Mesodermal cell (in vitro differentiated cells): ENCODE data around the gene PAX5.

Source experiments
- H3K27ac ChIP-seq: 2 replicates; pipeline ENCODE4 v1.7.0; 2013; ENCODE audit warnings: mild to moderate bottlenecking, low read depth, low read length, moderate library complexity; ENCODE audit not compliant: severe bottlenecking
- H3K36me3 ChIP-seq: 2 replicates; pipeline ENCODE4 v1.7.1; 2013; ENCODE audit warnings: mild to moderate bottlenecking, low read length, moderate library complexity; ENCODE audit not compliant: control insufficient read depth, insufficient read depth
- H3K4me1 ChIP-seq: one replicate; pipeline ENCODE4 v1.7.1; 2013; ENCODE audit warnings: mild to moderate bottlenecking, low read length; ENCODE audit not compliant: insufficient read depth, control insufficient read depth, poor library complexity, severe bottlenecking
- H3K4me3 ChIP-seq: 2 replicates; pipeline ENCODE4 v1.7.0; 2013; ENCODE audit warnings: low read length, control low read depth, mild to moderate bottlenecking; ENCODE audit not compliant: insufficient read depth, poor library complexity, severe bottlenecking; ENCODE audit errors: extremely low read depth
- H3K9me3 ChIP-seq: 2 replicates; pipeline ENCODE4 v1.7.1; 2013; ENCODE audit warnings: mild to moderate bottlenecking, low read length, moderate library complexity; ENCODE audit not compliant: control insufficient read depth
- WGBS, 2 experiments: methylation state at CpG; one replicate each; pipeline ENCODE4 v1.1.5; 2013; ENCODE audit warnings: missing lambda C conversion rate in 2 of 2; ENCODE audit not compliant: insufficient coverage in 2 of 2; 5-methylcytosine and 5-hydroxymethylcytosine counted together

Gene PAX5

GRCh38 chr9:36986468-36987408 lies 47.3 kb downstream of the PAX5 start:
- no peak overlapping the region for H3K27ac ChIP-seq
- no peaks in the 10 kb centered on the region for H3K36me3 ChIP-seq
- 1 to 3% methylated on average over 52 to 59 of the region's 65 CpGs for WGBS, 2 experiments
- H3K4me3 ChIP-seq = peak overlapping the region; percentile 16
- peaks cover 10% of the 10 kb centered on the region for H3K4me1 ChIP-seq
- H3K9me3 ChIP-seq = peaks cover 6% of the 10 kb centered on the region

GRCh38 chr9:36985769-36986467 lies 48.1 kb downstream of the PAX5 start:
- Histone ChIP-seq H3K9me3 (no peaks in the 10 kb centered on the region), H3K27ac (no peak overlapping the region), H3K36me3 (no peaks in the 10 kb centered on the region), H3K4me1 (peaks cover 9% of the 10 kb centered on the region), H3K4me3 (peak overlapping the region; percentile 16)
- WGBS, 2 experiments = 1 to 2% methylated on average over 45 to 65 of the region's 70 CpGs

GRCh38 chr9:36985061-36985768 lies 48.9 kb downstream of the PAX5 start:
- 25 to 26% methylated on average over 6 to 8 of the region's 15 CpGs for WGBS, 2 experiments
- no peak overlapping the region for H3K4me3 ChIP-seq
- H3K9me3 ChIP-seq = no peaks in the 10 kb centered on the region
- H3K27ac ChIP-seq = no peak overlapping the region
- H3K36me3 ChIP-seq = no peaks in the 10 kb centered on the region
- peaks cover 9% of the 10 kb centered on the region for H3K4me1 ChIP-seq

GRCh38 chr9:36980148-36980974 lies 53.7 kb downstream of the PAX5 start:
- no peak overlapping the region for H3K27ac ChIP-seq
- 38 to 61% methylated on average over 5 of the region's 7 CpGs for WGBS, 2 experiments
- no peaks in the 10 kb centered on the region for H3K9me3 ChIP-seq
- no peaks in the 10 kb centered on the region for H3K36me3 ChIP-seq
- H3K4me3 ChIP-seq = no peak overlapping the region
- H3K4me1 ChIP-seq = no peaks in the 10 kb centered on the region

GRCh38 chr9:36976371-36977030 lies 57.6 kb downstream of the PAX5 start:
- H3K9me3 ChIP-seq = no peaks in the 10 kb centered on the region
- no peaks in the 10 kb centered on the region for H3K36me3 ChIP-seq
- H3K27ac ChIP-seq = no peak overlapping the region
- no peaks in the 10 kb centered on the region for H3K4me1 ChIP-seq
- 70 to 77% methylated on average over 9 to 10 of the region's 10 CpGs for WGBS, 2 experiments
- no peak overlapping the region for H3K4me3 ChIP-seq

GRCh38 chr9:36974731-36975130 lies 59.3 kb downstream of the PAX5 start:
- Histone ChIP-seq H3K9me3 (no peaks in the 10 kb centered on the region), H3K27ac (no peak overlapping the region), H3K4me3 (no peak overlapping the region), H3K4me1 (no peaks in the 10 kb centered on the region), H3K36me3 (no peaks in the 10 kb centered on the region)
- 86 to 96% methylated on average over 3 to 6 of the region's 7 CpGs for WGBS, 2 experiments

- Histone ChIP-seq H3K9me3 (no peaks in the 10 kb centered on the region), H3K36me3 (no peaks in the 10 kb centered on the region), H3K4me3 (no peak overlapping the region), H3K4me1 (no peaks in the 10 kb centered on the region), H3K27ac (no peak overlapping the region)
- WGBS, 2 experiments = 75% methylated on average over 2 of the region's 4 CpGs; no CpG with 5 or more reads in 1 of the 2 experiments
Measured at GRCh38 chr9:36971935-36972488, 62.1 kb downstream of the PAX5 start.

GRCh38 chr9:36970007-36970888 lies 63.8 kb downstream of the PAX5 start:
- Histone ChIP-seq H3K9me3 (no peaks in the 10 kb centered on the region), H3K4me3 (no peak overlapping the region), H3K36me3 (no peaks in the 10 kb centered on the region), H3K27ac (no peak overlapping the region), H3K4me1 (no peaks in the 10 kb centered on the region)
- 76 to 79% methylated on average over 5 to 7 of the region's 9 CpGs for WGBS, 2 experiments

GRCh38 chr9:36969216-36969771 lies 64.8 kb downstream of the PAX5 start:
- H3K9me3 ChIP-seq = no peaks in the 10 kb centered on the region
- H3K36me3 ChIP-seq = no peaks in the 10 kb centered on the region
- H3K4me3 ChIP-seq = no peak overlapping the region
- no peak overlapping the region for H3K27ac ChIP-seq
- no peaks in the 10 kb centered on the region for H3K4me1 ChIP-seq
- WGBS, 2 experiments = 62 to 83% methylated on average over 3 to 11 of the region's 11 CpGs
